ENCODE results near the gene MED15.
"Not testable (repeated sequence)": the region's sequence is repeated elsewhere in the genome, so short reads cannot be mapped to it uniquely, and the experiment has no call there.

MED15 gene

GRCh38 chr22:20586403-20586745, 79.0 kb downstream of the MED15 start:
- no peak for DNase-seq

DNA sequence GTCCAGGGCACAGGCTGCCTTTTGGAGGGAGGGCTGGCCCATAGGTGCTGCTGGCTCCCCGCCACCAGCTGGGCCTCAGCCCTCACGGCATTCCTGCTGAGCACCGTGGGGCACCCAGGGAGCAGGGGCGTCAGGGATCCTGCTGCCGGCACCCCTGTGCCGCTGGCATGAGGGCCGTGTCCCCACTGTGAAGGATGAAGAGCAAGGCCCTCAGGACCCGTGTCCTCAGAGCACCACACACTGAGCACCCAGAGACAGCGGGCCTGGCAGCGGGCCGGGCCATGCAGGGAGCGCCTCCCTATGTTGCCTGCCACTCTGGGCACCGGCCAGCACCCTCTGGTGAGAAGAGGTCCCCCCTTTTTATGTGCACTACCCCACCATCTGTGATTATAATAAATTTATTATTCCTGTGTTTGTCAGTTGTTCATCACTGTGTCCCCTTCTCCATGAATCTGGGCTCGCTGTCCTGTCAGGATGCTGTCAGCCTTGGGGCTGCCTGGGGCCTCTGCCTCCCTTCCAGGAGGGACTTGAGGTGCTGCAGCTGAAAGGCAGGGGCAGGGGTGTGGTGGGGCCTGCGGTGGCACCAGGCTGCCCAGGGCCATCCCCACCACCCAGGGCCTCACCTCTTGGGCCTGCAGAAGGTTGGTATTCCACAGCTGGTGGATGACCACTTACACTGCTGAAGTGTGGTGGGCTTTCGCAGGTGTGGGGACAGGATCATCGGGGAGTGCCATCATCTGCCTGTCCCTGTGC, 80.0 kb downstream of the MED15 start:
- no peak for DNase-seq

GRCh38 chr22:20588092-20588842, 80.9 kb downstream of the MED15 start:
- no peak for DNase-seq

DNA sequence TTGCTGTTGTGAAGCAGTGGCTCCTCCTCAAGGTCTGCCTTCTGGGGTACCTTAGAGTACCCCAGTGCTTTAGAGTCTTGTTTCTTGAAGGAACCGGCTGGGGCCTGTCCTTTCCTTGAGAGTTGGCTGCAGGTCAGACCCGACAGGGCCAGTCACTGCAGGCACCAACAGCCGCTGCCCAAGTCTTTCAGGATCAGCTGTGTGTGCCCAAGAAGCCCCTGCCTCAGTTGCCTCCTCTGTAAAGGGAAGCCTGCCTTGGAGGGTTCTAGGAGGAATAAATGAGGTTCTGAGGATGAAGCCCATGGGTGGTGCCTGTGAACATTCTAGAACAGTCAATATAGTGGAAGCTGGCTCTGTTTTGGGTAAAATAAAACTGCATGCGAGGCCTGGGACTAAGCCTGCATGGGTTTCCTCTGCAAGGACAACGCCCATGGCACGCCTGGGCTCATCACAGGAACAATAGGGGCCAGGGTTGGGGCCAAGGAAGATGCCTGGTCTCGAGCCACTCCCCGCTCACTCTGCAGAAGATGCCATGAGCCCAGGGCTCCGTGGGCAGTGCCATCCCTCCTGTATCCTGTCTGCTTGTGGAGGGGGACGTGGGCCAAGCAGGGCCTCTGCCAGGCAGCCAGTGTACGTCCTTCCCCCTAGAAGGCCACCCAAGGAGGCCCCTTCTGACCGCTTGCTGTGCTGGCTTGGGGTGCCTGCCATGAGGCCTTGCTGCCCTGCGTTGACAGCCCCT, 81.6 kb downstream of the MED15 start:
- no peak for DNase-seq

DNA sequence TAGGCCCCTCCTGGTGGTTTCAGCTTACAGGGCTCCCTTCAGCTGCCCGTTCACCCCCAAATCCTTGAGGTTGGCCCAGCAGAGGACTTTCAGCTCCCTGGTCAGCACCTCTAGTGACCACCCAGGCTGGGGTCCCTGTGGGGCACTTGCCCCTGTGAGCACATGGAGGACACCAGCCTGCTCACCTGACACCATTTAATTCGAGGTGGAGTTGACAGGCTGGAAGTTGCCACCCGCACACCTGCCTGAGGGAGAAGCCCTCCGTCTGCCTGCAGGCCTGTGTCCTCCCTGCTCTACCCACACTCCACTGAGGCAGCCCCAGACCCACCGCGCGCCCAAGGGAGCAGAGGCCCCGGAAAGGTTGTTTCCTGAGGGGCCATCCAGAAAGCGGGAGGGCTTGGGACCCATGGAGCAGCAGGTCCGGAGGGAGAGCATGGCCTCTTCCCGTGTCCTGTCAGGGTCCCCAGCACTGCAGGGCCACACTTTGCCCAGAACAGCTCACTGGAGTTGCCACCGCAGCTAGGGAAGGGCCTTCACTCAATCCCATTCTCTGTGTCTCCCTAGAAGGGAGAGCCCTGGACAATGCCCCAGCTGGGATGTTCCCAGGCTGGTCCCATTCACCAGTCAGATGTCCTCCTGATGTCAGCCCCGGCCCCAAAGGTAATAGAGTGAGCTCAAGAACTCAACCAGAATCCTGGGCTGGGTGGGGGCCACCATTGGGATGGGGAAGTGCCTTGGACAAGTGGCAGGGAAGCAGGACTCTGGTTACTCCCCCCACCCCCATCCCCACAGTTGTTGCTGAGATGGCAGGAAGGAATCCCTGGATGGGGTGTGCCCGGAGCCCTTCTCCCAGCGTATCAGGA, 82.4 kb downstream of the MED15 start:
- no peak for DNase-seq

- DNase-seq = no peak
These were observed 83.3 kb downstream of the MED15 start for GRCh38 chr22:20590477-20591294.

- no peak for DNase-seq
These were observed 83.9 kb downstream of the MED15 start for GRCh38 chr22:20591295-20591645.

GRCh38 chr22:20591660-20592310, 84.4 kb downstream of the MED15 start:
- DNase-seq = no peak

- not testable (repeated sequence) for DNase-seq
These were observed 86.6 kb downstream of the MED15 start for GRCh38 chr22:20594038-20594437.

DNA sequence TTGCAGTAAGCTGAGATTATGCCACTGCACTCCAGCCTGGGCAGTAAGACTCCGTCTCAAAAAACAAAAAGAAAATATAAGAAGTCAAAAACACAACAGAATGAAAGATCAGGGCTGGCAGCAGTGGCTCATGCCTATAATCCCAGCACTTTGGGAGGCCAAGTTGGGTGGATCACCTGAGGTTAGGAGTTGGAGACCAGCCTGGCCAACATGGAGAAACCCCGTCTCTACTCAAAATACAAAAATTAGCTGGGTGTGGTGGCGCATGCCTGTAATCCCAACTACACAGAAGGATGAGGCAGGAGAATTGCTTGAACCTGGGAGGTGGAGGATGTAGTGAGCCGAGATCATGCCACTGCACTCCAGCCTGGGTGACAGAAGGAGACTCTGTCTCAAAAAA, 87.1 kb downstream of the MED15 start:
- DNase-seq = not testable (repeated sequence)

DNA sequence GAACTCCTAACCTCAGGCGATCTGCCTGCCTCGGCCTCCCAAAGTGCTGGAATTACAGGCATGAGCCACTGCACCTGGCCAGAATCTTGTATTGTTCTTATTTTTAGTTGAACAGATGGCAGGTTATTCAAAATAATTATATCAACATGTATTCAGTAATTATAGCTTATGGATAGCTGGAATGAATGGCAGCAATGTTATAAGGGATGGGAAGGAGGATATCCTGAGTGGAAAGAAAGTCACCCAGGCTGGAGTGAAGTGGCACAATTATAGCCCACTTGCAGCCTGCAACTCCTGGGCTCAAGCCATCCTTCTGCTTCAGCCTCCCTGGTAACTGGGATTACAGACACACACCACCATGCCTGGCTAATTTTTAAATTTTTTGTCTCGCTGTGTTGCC, 88.1 kb downstream of the MED15 start:
- no peak for DNase-seq

- no peak for DNase-seq
These were observed 91.7 kb downstream of the MED15 start for GRCh38 chr22:20599117-20599516.

DNA sequence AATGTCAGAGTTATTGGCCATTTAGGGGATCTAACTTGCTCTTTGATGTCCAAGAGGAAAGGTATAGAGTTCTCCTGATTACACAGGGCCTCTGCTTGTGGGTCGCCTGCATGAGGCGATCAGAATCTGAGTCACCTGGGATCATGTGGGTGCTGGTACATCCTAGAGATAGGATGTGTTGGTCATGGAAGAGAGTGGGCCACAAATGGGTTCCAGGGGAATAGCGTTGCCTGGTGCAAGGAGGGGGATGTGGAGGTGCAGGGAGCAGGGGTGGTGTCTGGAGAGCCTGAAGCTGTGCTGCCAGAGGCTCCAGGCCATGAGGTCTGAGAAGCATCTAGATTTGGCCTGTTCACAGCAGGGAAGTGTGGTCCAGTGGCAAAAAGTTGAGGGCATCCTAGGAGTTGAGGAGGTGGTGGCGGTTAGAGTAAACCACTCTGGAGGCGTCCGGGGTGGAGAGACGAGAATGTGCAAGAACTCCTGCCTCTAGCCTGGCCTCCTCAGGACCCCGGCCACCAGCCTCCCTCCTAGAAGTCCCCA, 92.8 kb downstream of the MED15 start:
- DNase-seq = no peak

DNA sequence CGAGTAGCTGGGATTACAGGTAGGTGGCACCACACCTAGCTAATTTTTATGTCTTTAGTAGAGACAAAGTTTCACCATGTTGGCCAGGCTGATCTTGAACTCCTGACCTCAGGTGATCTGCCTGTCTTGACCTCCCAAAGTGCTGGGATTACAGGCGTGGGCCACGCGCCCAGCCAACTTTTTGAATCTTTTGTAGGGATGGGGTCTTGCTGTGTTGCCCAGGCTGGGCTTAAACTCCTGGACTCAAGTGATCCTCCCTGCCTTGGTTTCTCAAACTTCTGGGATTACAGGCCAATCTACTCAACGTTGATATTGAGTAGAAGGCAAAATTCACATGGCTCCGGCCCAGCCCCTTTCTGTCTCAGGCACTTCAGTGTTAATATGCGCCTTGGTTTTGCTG, 93.9 kb downstream of the MED15 start:
- no peak for DNase-seq

- DNase-seq = no peak
These were observed 95.3 kb downstream of the MED15 start for GRCh38 chr22:20602609-20603164.

DNA sequence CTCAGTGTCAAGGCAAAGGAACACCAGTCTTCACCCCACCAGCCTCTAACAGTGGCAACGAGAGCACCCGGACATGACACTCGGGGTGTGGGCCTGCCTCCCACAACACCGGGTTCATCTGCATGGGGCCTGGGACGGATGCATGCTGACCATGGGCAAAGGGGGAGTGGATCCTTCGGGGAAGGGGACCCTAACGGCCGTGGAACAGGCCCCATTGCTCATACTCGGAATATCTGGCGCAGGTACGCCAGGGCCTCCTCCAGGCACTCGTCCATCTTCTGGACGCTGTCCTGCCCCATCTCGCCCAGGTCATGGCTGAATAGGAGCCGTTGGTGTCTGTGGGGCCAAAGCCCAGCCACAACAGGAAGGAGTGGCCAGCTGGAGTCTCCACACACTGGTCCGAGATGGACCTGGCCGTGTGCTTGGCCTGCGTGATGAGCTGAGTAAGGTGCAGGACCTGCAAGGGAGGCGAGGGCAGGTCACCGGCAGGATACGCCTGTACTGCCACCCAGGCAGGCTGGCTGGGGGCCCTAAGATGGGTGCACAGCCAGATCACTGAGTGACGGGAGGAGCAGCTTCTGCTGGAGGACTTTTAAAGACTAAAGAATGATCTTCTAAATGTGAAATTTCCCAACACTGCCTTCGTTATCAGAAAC, 96.8 kb downstream of the MED15 start:
- DNase-seq = no peak

GRCh38 chr22:20604776-20605221, 97.4 kb downstream of the MED15 start:
- DNase-seq = no peak

DNA sequence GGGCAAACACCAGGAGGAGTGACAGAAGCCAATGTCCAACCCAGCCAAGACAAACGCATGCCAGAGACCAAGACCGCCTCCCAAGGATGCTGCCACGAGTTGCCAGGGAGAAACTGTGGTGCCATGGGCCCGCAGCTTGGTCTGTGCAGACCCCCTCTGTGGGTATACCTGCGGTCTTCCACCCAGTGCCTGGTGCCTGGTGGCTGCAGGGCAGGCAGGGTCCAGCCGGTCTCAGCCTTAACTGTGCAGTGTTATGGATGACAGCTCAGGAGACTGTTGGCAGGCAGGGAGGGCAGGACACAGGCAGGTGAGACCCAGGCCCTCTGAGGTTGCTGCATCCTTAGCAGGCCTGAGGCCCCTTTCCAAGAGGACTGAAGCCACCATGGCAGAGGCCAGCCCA, 97.9 kb downstream of the MED15 start:
- no peak for DNase-seq

- DNase-seq = peak; percentile 59 to 60
These were observed 98.8 kb downstream of the MED15 start for GRCh38 chr22:20606041-20606783.

DNA sequence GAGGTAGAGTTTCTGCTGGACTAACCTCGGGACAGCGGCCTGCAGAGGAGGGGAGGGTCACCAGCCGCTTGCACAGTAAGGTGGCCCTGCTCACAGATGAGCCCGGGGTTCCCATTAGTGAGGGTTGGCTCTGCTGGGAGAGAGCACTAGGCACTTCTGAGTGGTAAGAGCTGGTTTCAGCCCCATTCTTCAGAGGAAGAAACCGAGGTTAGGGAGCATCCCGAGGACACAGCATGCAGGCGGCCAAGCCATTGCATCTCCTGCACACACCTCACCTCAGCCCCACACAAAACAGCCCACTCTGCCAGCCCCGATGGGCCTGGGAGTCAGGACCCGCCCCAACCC, 99.3 kb downstream of the MED15 start:
- DNase-seq = no peak
